ENCODE data around the gene RBMS2. TPM values are rescaled to one million over a fixed set of nuclear protein-coding genes. Genes with fewer than 3 reads are reported as not detected.

The RBMS2 gene
- polyA plus RNA-seq, 3 donors from 2014 or later, result 1.1 to 1.3 (median 1.3) TPM

DNA sequence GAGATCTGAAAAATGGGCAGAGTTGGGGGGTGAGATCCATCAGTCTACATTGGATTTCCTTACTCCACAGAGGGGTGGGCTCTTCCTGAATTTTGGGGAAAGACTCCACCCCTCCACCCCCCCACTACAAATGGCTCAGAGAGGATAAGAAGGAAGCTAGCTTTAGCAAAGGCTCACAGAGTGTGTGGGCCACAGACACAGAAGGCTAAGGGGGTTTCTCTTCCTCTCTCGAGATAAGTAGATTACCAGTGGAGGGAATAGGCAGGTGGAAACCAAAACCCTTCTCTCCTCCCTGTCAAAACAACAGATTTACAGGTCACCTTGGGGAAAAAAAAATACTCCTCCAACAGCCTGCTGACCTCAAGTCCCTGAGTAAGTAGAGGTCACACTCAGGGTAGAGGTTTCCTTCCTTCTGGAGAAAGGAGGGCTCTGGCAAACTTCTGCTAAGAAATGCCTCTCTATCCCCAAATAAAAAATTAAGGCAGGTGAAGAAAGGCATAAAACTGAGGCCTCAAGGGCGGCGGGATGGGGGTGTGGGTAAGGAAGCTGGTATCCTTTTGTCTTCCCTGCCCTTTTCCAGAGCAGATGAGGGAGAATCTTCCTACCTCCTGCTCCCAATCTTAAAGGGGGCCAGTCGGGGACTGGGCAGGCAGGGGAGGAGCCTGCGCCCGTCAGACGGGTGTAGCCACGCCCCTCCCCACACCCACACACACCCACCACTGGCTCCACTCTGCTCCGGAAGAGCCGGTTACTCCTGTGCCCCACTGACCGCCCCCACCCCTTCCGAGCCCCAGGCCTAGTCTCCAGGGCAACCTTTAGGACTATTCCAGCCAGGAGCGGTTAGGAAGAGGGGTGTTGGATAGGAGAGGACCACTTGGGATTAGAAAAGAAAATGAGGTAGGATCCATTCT lies 110.4 kb downstream of the RBMS2 start:
- Mint-ChIP-seq H3K4me1 (peaks cover 77 to 86% of the 10 kb centered on the region in 2 donors), H3K9me3 (no peaks in the 10 kb centered on the region), H3K36me3 (peaks cover 0 to 3% (median 0%) of the 10 kb centered on the region in 3 donors), H3K27ac (peak overlapping the region; percentile 80 to 96 (median 88)), H3K27me3 (ENCODE audit: low read depth in 3 of 3) (peaks cover 12 to 27% (median 18%) of the 10 kb centered on the region in 3 donors), H3K4me3 (peak overlapping the region; percentile 90 to 100 (median 94))
- peak; percentile 61 to 66 (median 65) for DNase-seq

DNA sequence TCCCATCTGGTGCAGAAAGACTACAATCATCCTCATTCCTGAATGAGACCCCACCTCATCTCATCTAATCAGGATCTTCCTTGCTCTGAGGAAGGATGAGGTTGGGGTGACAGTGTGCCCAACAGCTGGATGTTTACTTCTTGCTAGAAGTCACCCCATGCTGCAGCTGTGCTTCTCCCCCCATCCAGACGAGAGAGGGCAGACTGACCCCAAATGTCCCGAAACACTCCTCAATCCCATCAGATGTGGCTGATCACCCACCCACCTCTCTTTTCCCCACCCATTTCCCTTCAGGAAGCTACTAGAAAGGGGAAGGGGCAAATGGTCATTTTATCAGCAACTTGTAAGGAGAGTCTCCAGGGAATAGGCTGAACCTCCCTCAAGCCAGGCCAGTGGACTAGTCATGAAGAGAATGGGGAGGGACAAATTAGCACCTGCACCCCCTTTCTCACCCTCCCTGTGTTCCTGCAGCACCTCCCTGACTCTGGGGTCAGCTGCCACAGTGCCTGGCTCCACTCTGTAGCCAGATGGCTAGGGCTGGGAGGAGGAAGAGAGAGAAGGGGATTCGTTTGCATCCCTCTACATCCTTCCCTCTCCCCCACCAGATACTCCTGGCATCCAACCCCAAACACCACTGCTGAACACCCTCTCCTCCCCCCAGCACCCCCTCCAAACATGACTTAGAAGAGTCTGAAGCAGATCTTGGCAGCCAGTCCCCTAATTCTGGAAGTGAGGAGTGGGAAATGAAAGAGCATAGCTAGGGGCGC lies 111.3 kb downstream of the RBMS2 start:
- peaks cover 82 to 86% of the 10 kb centered on the region in 2 donors for H3K4me1 Mint-ChIP-seq
- H3K27ac Mint-ChIP-seq, result peak overlapping the region; percentile 77 to 96 (median 92)
- peaks cover 12 to 27% (median 18%) of the 10 kb centered on the region in 3 donors for H3K27me3 Mint-ChIP-seq (ENCODE audit: low read depth in 3 of 3)
- peaks cover 0 to 6% (median 2%) of the 10 kb centered on the region in 3 donors for H3K36me3 Mint-ChIP-seq
- no peaks in the 10 kb centered on the region for H3K9me3 Mint-ChIP-seq
- no peak for DNase-seq
- H3K4me3 Mint-ChIP-seq, result peak overlapping the region; percentile 90 to 100 (median 94)

DNA sequence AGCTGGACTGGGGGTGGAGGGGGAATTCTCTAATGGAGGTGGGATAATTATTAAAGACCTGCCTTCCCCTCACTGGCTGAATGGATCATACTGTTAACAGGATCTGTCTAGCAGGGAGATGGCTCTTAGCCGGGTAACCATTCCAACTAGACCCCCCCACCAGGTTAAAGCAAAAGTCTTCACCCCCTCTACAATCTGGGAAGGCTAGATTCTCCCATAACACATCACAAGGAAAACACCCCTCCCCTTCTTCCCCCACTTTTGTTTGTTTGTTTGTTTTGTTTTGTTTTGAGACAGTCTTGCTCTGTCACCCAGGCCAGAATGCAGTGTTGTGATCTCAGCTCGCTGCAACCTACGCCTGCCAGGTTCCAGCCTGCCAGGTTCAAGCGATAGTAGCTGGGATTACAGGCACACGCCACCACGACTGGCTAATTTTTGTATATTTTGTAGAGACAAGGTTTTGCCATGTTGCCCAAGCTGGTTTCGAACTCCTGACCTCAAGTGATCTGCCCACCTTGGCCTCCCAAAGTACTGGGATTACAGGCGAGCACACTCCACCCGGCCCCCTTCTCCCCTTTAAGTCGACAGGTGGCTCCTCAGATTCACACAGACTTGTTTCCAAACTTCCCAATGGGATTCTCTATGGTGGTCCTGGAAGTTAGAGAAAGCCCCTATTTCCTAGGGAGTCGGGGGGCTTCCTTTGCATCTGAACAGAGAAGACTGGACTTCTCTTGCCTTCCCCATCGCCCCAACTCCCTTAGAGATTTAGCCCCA lies 112.0 kb downstream of the RBMS2 start:
- H3K9me3 Mint-ChIP-seq, result no peaks in the 10 kb centered on the region
- DNase-seq, result no peak

DNA sequence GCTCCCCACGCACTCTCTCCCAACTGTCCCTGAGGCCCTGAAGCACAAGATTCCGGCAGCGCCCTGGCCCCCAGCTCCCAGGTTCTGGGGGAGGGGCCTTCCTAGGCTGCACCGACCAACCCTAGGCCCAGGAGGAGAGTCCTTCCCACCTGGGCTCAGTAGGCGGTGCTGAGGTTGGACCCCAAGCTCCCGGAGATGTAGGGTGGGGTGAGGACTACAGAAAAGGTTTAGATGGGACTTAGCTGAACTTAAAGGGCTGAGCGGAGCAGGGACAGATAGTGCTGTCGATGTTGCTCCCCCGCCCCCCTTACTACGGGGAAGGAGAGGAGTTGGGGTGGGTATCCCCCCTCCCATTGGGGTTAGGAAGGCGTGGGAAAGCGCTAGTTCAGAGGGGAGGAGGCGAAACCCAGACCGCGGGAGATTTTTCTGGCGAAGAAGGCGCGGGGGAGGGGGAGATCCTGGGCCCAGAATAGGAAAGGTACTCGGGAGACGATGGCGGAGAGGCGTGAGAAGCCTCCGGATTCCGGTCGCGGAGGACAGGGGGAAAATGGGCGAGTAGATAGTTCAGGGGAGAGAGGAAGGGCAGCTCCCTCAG lies 112.7 kb downstream of the RBMS2 start:
- Mint-ChIP-seq H3K4me3 (peak overlapping the region; percentile 90 to 100 (median 94)), H3K4me1 (peaks cover 71 to 75% of the 10 kb centered on the region in 2 donors), H3K36me3 (peaks cover 0 to 19% (median 12%) of the 10 kb centered on the region in 3 donors), H3K9me3 (no peaks in the 10 kb centered on the region), H3K27me3 (ENCODE audit: low read depth in 3 of 3) (peaks cover 7 to 19% (median 9%) of the 10 kb centered on the region in 3 donors), H3K27ac (peak overlapping the region; percentile 92 to 98 (median 94))
- no peak for DNase-seq

More for the DNA sequence above, 112.0 kb downstream of the RBMS2 start:
- Mint-ChIP-seq H3K4me3 (peak overlapping the region; percentile 90 to 100 (median 94)), H3K36me3 (peaks cover 0 to 14% (median 8%) of the 10 kb centered on the region in 3 donors), H3K4me1 (peaks cover 78% of the 10 kb centered on the region in 2 donors), H3K27ac (peak overlapping the region; percentile 92 to 98 (median 94)), H3K27me3 (ENCODE audit: low read depth in 3 of 3) (peaks cover 11 to 26% (median 16%) of the 10 kb centered on the region in 3 donors)

DNA sequence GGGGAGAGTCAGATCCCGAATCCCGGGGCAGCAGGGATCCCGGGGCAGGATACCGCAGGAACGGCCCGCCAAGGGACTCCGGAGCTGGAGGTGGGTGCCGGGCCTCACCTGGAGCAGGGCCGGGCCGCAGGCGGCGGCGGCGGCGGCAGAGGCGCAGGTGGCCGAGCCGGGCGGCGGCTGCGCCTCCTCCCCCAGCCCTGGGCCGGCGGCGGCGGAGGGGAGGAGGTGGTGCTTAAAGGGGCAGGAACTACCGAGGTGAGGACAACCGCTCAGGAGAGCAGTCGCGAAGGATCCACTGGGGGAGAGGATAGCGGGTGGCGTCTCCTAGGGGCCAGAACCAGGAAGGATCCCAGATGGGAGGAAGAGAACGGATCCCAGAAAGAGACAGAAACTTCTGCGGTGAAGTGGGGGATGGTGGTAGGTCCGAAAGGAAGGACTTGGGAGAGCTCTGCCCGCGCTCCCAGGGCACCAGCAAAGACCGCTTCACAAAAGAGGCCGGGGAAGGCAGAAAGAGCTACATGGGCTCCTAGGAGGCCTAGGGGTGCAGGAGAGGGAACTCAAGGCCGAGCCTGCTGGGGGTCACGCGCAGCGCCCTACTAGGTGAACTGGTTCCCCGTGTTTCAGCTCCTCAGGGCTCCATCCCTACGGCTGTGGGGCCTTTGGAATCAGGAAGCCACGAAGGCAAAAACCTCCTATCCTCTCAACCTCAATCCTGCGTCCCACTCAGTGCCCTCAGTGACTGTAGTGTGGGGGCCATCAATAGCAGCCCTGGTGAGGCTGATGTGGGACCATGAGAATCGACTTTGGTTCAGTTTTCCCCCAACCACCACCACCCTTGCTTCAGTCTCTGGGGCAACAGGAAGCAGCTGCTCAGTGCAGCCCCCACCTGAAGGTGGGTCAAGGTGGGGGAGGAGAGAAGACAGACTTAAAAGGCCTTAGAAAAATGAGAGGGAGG lies 113.5 kb downstream of the RBMS2 start:
- H3K27me3 Mint-ChIP-seq (ENCODE audit: low read depth in 3 of 3), result peaks cover 4 to 14% (median 6%) of the 10 kb centered on the region in 3 donors

DNA sequence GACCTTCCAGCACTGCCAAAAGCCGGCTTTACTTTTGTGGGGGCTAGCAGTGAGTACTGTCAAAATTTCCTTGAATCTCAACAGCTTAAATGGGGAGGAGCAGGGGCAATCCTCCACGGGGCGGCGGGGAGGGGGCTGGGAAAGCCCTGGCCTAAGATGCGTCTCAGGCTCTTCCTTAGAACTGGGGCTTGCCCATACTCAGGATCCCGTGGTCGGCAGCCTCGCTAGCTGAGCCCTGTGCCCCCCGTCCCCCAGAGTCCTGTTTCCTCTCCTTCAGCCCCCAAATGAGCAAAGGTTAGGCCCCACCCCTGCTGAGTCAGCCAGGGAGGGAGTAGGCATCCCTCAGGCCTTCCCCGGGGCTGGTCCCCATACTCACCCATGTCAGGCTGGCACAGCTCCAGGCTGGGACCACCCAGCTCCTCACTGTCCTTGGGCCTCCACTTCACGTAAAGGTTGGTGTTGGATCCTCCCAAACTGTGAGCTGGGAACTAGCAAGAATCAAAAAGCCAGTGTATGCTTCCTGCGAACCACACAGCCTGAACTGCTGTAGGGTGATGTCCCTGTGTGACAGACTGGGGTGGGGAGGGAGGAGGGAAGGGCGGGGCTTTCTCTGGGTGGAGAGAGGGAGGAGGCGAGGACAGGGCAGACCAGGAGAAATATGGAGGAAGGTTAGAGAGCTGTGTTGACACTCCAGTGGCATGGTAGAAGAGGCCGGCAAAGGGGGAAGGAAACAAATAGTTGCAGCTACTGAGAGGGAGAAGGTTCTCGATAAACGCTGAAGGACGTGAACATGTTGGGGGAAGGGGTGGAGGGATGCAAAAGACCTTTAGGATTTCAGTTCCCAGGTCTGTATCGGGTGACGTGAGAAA lies 114.4 kb downstream of the RBMS2 start:
- Mint-ChIP-seq H3K27me3 (ENCODE audit: low read depth in 3 of 3) (peaks cover 0 to 11% (median 6%) of the 10 kb centered on the region in 3 donors), H3K4me1 (peaks cover 62 to 66% of the 10 kb centered on the region in 2 donors), H3K9me3 (no peaks in the 10 kb centered on the region), H3K36me3 (peaks cover 4 to 27% (median 16%) of the 10 kb centered on the region in 3 donors), H3K4me3 (peak overlapping the region; percentile 90 to 100 (median 94)), H3K27ac (peak overlapping the region; percentile 94 to 99 (median 98))
- peak; percentile 55 to 62 (median 58) for DNase-seq

More for the DNA sequence above, 113.5 kb downstream of the RBMS2 start:
- no peaks in the 10 kb centered on the region for H3K9me3 Mint-ChIP-seq
- H3K4me3 Mint-ChIP-seq, result peak overlapping the region; percentile 90 to 100 (median 94)
- peaks cover 0 to 23% (median 16%) of the 10 kb centered on the region in 3 donors for H3K36me3 Mint-ChIP-seq
- peaks cover 70 to 75% of the 10 kb centered on the region in 2 donors for H3K4me1 Mint-ChIP-seq
- DNase-seq, result peak; percentile 71 to 75 (median 74)
- peak overlapping the region; percentile 94 to 99 (median 98) for H3K27ac Mint-ChIP-seq

DNA sequence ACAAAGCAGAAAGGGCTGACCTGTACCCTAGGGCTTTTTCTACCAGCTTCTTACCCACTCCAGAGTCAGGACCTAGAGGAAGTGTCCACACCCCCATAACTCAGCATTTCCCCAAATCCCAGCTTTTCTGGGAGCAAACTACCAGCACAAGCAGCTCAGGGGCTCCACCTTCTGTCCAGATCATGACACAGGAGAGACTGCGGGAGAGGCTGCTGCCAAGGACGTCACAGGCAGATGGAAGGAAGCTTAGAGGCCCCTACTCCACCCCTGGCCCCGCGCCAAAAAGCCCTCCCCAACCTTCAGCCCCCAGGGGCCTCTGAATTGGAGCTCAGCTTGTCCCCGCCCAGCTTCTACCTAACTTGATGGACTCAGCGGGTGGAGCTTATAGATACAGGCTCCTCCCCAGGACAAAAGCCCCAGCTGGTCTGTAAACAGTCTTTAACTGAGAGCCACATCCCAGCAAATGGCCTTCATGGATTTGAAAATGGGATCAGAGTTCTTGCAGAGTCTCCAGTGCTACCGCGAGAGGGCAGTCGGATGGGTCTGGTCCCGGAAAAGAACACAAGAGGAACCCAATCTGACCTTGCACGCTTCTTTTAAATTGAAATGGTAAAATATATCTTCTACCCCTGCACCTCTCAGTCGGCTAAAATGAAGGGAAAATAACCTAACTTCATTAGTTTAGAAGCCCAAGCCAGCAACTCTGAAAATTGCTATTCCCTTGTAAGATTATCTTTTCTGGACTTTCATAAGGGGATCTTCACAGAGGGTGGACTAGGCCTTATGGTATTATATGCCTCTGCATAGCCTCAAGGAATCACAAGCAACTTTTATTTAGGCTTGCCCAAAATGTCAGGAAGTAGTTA lies 115.3 kb downstream of the RBMS2 start:
- H3K4me3 Mint-ChIP-seq, result peak overlapping the region; percentile 90 to 100 (median 94)
- H3K4me1 Mint-ChIP-seq, result peaks cover 55 to 57% of the 10 kb centered on the region in 2 donors

DNA sequence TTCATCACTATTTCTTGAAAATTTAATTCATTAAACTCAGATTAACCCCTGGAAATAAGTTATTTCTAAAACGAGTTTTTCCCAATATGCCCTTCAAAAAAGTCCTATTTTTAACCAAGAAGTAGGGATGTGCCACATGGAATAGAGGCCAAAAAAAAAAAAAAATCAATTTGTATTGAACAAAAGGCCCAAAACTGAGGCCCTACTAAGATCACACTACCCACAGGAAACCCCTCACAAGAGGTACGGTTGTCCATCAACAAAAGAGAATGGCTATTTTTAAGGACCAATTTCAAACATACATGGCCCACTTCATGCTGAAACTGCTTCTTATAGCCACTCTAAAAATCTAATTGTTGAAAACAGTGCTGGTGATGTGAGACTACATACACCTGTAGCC lies 116.0 kb downstream of the RBMS2 start:
- H3K27me3 Mint-ChIP-seq (ENCODE audit: low read depth in 3 of 3), result peaks cover 2 to 11% (median 6%) of the 10 kb centered on the region in 3 donors
- peak overlapping the region in 1 of 5 donors; percentile 10 for H3K4me3 Mint-ChIP-seq
- H3K27ac Mint-ChIP-seq, result peak overlapping the region; percentile 94 to 99 (median 98)
- no peak for DNase-seq
- H3K9me3 Mint-ChIP-seq, result no peaks in the 10 kb centered on the region
- H3K4me1 Mint-ChIP-seq, result peaks cover 52 to 53% of the 10 kb centered on the region in 2 donors
- peaks cover 4 to 34% (median 21%) of the 10 kb centered on the region in 3 donors for H3K36me3 Mint-ChIP-seq

More for the DNA sequence above, 115.3 kb downstream of the RBMS2 start:
- Mint-ChIP-seq H3K27ac (peak overlapping the region; percentile 94 to 99 (median 98)), H3K27me3 (ENCODE audit: low read depth in 3 of 3) (peaks cover 0 to 11% (median 6%) of the 10 kb centered on the region in 3 donors), H3K36me3 (peaks cover 4 to 27% (median 16%) of the 10 kb centered on the region in 3 donors), H3K9me3 (no peaks in the 10 kb centered on the region)
- peak; percentile 88 to 92 (median 89) for DNase-seq

DNA sequence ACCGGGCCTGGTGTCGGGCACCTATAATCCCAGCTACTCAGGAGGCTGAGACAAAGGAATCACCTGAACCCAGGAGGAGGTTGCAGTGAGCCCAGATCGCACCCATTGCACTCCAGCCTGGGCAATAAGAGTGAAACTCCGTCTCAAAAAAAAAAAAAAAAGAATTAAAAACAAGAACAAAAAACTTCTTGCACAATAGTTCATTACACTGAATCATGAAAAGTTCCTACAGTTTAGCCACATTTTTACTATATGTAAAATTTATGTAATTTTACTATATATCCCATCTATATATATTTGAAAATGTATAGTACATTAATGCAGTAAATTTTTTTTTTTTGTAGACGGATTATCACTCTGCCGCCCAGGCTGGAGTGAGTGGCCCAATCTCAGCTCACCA lies 119.6 kb downstream of the RBMS2 start:
- peaks cover 11 to 48% (median 29%) of the 10 kb centered on the region in 3 donors for H3K36me3 Mint-ChIP-seq
- no peak for DNase-seq
- no peak overlapping the region for H3K27ac Mint-ChIP-seq
- no peaks in the 10 kb centered on the region for H3K9me3 Mint-ChIP-seq
- H3K27me3 Mint-ChIP-seq (ENCODE audit: low read depth in 3 of 3), result peaks cover 6 to 10% (median 10%) of the 10 kb centered on the region in 3 donors
- H3K4me3 Mint-ChIP-seq, result no peak overlapping the region
- peaks cover 47 to 49% of the 10 kb centered on the region in 2 donors for H3K4me1 Mint-ChIP-seq

DNA sequence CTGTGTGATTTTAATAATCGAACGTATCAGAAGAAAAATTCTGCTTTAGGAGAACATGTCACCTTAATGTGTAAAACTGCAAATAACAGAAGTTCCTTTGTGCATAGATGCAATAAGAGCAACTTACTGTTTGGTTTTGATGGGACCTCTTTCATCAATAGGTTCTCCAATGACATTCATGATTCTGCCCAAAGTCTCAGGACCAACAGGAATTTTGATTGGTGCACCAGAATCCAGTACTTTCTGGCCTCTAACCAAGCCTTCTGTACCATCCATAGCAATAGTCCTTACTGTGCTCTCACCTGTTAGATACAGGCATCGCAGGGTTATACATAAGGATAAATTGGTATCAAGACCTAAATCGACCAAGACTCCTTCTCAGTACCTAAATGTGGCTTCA lies 123.0 kb downstream of the RBMS2 start:
- Mint-ChIP-seq H3K9me3 (no peaks in the 10 kb centered on the region), H3K4me3 (peak overlapping the region; percentile 84 to 96 (median 93)), H3K4me1 (peaks cover 34 to 42% of the 10 kb centered on the region in 2 donors), H3K27me3 (ENCODE audit: low read depth in 3 of 3) (peaks cover 7 to 10% (median 8%) of the 10 kb centered on the region in 3 donors), H3K36me3 (peaks cover 11 to 29% (median 17%) of the 10 kb centered on the region in 3 donors), H3K27ac (peak overlapping the region; percentile 95 to 100 (median 98))
- DNase-seq, result no peak

Measured in immature natural killer cell (primary cell).